AG04449 (cell line): Measurements from ENCODE around the gene NIT1.

Experiments used
- CTCF ChIA-PET: fragments of 350-600 bp; formaldehyde crosslinking; extraction: SDS; loops from one replicate; lab custom pipeline; 2021; ENCODE audit warnings: antibody characterized with exemption; lab: Yijun Ruan, JAX
- POLR2A ChIA-PET: fragments of 400-600, 350-600 bp; formaldehyde crosslinking; extraction: SDS; loops from one replicate; lab custom pipeline; 2020; ENCODE audit warnings: antibody characterized with exemption, inconsistent platforms; lab: Yijun Ruan, JAX
- DNase-seq: peaks from one replicate; pipeline ENCODE4 v3.0.0-alpha.2; 2010; ENCODE audit warnings: low read depth, low spot score
- H3K4me3 ChIP-seq: 2 replicates; pipeline ENCODE4 v1.5.1; 2011; ENCODE audit warnings: low read depth, mild to moderate bottlenecking, control low read depth, low read length
- TF ChIP-seq, protein P1 (sequence below): IDR thresholded peaks from one replicate; pipeline ENCODE4 v1.5.1; 2011; ENCODE audit warnings: mild to moderate bottlenecking, moderate library complexity, low read length, control low read depth, inconsistent platforms; ENCODE audit not compliant: insufficient read depth; ENCODE audit errors: missing control alignments

Gene NIT1

DNA sequence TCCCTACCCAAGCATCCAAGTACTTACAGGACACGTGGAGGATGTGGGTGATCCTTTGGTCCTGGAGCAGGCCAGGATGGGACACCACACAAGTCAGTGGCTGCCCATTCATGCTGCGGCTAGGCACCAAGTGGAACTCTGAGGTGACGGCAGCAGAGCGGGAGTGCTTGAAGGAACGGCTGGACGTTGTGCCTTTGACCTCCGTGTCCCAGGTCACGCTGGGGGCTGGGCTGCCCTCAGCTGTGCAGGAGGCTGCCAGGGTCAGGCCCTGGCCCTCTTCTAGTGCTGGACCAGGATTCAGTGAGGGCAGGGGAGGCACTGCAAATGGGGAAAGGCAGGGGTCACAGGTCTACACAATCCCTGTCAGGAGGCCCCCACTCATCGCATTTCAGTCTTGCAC is 40.5 kb upstream of the NIT1 start:
- no peak for DNase-seq
- no peak overlapping the region for H3K4me3 ChIP-seq
- CTCF ChIA-PET: interaction anchor here (1.9 kb wide), 2 partner anchors 9 to 19 kb away, joined by 5 to 6 read pairs; no protein-coding TSS in a partner anchor
- POLR2A ChIA-PET: no interaction called here
- TF ChIP-seq, protein P1, sequence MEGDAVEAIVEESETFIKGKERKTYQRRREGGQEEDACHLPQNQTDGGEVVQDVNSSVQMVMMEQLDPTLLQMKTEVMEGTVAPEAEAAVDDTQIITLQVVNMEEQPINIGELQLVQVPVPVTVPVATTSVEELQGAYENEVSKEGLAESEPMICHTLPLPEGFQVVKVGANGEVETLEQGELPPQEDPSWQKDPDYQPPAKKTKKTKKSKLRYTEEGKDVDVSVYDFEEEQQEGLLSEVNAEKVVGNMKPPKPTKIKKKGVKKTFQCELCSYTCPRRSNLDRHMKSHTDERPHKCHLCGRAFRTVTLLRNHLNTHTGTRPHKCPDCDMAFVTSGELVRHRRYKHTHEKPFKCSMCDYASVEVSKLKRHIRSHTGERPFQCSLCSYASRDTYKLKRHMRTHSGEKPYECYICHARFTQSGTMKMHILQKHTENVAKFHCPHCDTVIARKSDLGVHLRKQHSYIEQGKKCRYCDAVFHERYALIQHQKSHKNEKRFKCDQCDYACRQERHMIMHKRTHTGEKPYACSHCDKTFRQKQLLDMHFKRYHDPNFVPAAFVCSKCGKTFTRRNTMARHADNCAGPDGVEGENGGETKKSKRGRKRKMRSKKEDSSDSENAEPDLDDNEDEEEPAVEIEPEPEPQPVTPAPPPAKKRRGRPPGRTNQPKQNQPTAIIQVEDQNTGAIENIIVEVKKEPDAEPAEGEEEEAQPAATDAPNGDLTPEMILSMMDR: no peak

DNA sequence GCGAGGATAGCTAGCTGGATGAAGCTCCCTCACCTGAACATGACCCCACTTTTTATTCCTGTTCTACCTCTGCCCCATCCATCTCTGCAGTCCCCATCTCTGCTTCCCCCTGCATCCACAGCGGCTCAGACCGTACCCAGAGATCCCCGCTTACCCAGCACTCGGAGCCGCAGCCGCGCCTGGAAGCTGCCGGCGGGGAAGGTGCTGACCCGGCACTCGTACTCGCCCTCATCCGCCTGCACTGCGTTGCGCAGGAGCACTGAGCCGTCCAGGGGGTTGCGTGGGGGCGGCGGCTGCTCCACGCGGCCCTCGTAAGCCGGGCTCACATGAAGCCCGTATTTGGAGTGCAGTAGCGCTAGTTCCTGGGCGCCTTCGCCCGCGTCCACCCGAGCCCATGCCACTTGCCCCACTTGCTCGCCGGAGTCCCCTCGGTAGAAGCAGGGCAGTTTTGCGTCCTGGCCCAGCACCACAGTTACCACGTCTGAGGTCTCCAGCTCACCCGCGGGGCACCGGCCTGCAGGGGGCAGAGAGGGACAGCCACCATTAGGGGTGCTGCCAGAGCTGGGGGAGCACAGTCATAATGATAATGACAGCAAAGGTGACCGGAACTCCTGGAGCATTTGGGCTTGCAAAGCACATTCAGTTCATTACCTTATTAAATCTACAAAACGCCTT is 38.3 kb upstream of the NIT1 start:
- ChIA-PET POLR2A (no interaction called here), CTCF (interaction anchor here (0.6 to 5.4 kb wide), 10 partner anchors 8 to 88 kb away, joined by 3 to 19 read pairs (median 4); partner anchors contain the start of genes PPOX and USF1)
- no peak overlapping the region for H3K4me3 ChIP-seq
- no peak for DNase-seq
- TF ChIP-seq, protein P1: no peak

DNA sequence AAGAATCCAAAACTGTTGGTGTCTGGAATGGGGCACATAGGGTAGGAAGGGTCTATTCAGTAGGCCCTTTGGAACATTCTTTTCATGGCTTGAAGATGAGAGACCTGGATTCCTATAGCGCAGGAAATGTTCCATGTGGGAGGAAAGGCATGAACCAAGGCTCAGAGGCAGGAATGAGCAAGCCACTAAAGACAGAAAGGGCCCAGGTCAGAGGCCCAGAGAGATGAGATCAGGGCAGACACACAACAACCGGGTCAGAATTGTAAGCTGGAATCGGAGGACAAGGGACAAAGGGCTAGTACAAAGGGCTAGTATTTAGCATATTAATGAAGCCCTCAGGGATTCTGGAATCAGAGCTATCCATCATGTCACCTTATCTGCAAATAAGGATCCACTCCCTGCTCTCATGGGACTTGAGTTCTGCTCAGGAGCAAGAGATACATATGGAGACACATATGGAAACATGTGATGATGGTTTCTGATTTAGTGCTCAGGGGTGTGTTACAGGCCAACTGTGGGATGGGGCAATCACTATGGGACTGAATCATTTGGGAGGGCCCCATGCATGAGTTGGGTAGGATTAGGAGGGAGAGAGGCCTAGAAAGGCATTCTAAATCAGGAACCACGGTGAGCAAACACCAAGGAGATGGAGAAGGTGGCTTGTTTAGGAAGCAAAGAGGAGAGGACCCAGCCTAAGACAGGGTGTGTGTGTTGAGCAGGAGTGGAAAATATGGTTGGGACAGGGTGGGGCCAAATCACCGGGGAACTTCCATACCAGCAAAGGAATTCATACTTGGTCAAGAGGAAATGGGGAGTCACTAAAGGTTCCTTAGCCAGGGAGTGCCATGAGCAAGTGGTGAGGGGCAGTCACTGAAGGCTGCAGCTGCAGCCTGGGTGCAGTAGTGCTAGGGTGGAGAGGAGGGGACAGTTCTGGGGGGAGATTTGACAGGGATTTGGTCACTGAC is 37.2 kb upstream of the NIT1 start:
- no peak for DNase-seq
- CTCF ChIA-PET: interaction anchor here (0.6 to 5.4 kb wide), 6 partner anchors 9 to 83 kb away, joined by 3 to 19 read pairs (median 10); no protein-coding TSS in a partner anchor
- POLR2A ChIA-PET: interaction anchor here (0.6 kb wide), 1 partner anchor 979 kb away, joined by 3 read pairs; no protein-coding TSS in a partner anchor
- TF ChIP-seq, protein P1: no peak
- H3K4me3 ChIP-seq: no peak overlapping the region

DNA sequence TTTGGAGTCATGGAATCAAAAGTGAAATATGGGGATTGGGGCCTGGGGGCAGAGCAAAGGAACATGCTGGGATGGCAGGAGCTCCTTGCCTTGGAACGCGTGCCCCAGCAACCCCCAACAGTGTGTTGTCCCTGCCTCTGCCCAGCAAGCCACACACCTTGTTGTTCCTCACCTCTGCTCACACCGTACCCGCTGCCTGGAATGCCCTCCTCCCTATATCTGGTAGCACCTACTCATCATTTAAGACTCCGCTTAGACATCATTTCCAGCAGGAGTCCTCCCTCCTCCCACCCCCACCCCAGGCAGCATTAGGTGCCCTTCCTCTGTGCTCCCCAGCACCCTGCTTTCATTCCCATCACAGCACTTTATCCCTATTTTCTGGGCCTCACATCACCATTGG is 36.4 kb upstream of the NIT1 start:
- ChIA-PET CTCF (interaction anchor here (2.0 to 5.4 kb wide), 3 partner anchors 10 to 15 kb away, joined by 16 to 19 read pairs (median 19); no protein-coding TSS in a partner anchor), POLR2A (no interaction called here)
- TF ChIP-seq, protein P1: no peak
- no peak for DNase-seq
- no peak overlapping the region for H3K4me3 ChIP-seq

DNA sequence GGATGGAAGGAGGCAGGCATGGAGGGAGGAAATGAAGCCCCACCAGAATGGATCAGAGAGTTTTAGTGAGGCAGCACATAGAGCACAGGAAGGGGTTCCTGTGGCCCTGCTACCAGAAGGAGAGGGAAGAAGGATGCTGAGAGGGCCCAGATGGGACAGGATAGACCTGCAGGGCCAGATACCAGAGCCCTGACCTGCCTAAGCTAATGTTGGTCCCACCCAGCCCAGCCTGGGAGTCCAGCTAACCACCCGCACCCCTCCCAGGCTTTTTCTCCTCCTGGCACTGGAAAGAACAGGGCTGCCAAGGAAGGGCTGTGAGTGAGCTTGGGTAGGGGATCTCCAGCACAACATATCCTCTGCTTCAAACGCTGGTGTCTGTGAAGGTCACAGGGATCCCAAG is 35.4 kb upstream of the NIT1 start:
- CTCF ChIA-PET: interaction anchor here (1.0 to 7.8 kb wide), 6 partner anchors 11 to 92 kb away, joined by 3 to 82 read pairs (median 11); partner anchors contain the start of gene KLHDC9
- TF ChIP-seq, protein P1: no peak
- POLR2A ChIA-PET: no interaction called here
- no peak overlapping the region for H3K4me3 ChIP-seq
- no peak for DNase-seq
